HepG2 (cell line): Measurements from ENCODE around the gene LAX1. TPM values are rescaled to one million over a fixed set of nuclear protein-coding genes. Genes with fewer than 3 reads are reported as not detected.

Experiments
- ATAC-seq: fragments of 200-7000 bp; cut with Tn5 transposase; 3 replicates; pipeline ENCODE4 v1.9.1; 2020; ENCODE audit warnings: mild to moderate bottlenecking, moderate library complexity
- BruUV-seq: library from RNA; stranded (reverse); fragments of 400-500 nt; replicated peaks from 2 replicates; lab custom pipeline; 2021; lab: Mats Ljungman, UMichigan
- CTCF ChIA-PET: fragments of 300-600 bp; formaldehyde crosslinking; extraction: SDS; loops from one replicate; lab custom pipeline; 2021; ENCODE audit warnings: low total read pairs, inconsistent platforms, low intra/inter-chr PET ratio; lab: Yijun Ruan, JAX
- POLR2A ChIA-PET: fragments of 350-600 bp; sonication (Branson Sonifier 250); formaldehyde crosslinking; loops from one replicate; lab custom pipeline; 2020; ENCODE audit warnings: antibody characterized with exemption, inconsistent platforms; lab: Yijun Ruan, JAX
- DNase-seq: peaks from one replicate; pipeline ENCODE4 v3.0.0-alpha.2; 2015; ENCODE audit warnings: low spot score
- FAIRE-seq: peaks from 3 replicates; lab custom pipeline; 2011; peaks lifted over from hg19 to GRCh38; lab: Jason Lieb, UNC
- H2AFZ ChIP-seq: one replicate; pipeline ENCODE4 v1.6.1; 2011; ENCODE audit warnings: low read length, inconsistent platforms
- H3K27ac ChIP-seq: fragments of 300-600 bp; 3 replicates; pipeline ENCODE4 v1.8.0; 2011; ENCODE audit warnings: mixed run types, mild to moderate bottlenecking, mixed read lengths, low read length, inconsistent platforms; ENCODE audit not compliant: insufficient read depth; ENCODE audit errors: extremely low read length
- H3K27me3 ChIP-seq, 2 experiments: fragments of 200-600 bp in 1 of 2; 2 replicates in 1 of 2; 3 replicates in 1 of 2; pipeline versions ENCODE4 v1.6.0 to v1.8.0; 2011; ENCODE audit warnings: low read length in 2 of 2, mild to moderate bottlenecking in 2 of 2, moderate library complexity in 2 of 2, inconsistent platforms in 1 of 2; ENCODE audit not compliant: insufficient read depth in 2 of 2, control insufficient read depth in 1 of 2
- H3K36me3 ChIP-seq, 2 experiments: fragments of 200-600 bp in 1 of 2; replicated peaks in 1 of 2; 2 replicates in 1 of 2; 3 replicates in 1 of 2; pipeline versions ENCODE4 v1.5.1 to v1.8.0; 2011; ENCODE audit warnings: low read length in 2 of 2, inconsistent platforms in 1 of 2; ENCODE audit not compliant: insufficient read depth in 2 of 2, control insufficient read depth in 1 of 2
- H3K4me1 ChIP-seq: 2 replicates; pipeline ENCODE4 v1.5.1; 2012; ENCODE audit warnings: low read length, inconsistent platforms; ENCODE audit not compliant: insufficient read depth
- H3K4me2 ChIP-seq: 2 replicates; pipeline ENCODE4 v1.6.0; 2011; ENCODE audit warnings: low read depth, low read length, inconsistent platforms
- H3K4me3 ChIP-seq, 3 experiments: fragments of 200-600 bp in 1 of 3; sonication (generic), shearing (Covaris generic) in 1 of 3; replicated peaks in 1 of 3; 2 replicates each; pipeline ENCODE4 v1.5.1; 2011 to 2016; ENCODE audit warnings: low read length in 3 of 3, inconsistent platforms in 2 of 3, low read depth in 2 of 3, mild to moderate bottlenecking in 2 of 3, control low read depth in 1 of 3, mixed read lengths in 1 of 3; ENCODE audit not compliant: insufficient read depth in 1 of 3
- H3K79me2 ChIP-seq: one replicate; pipeline ENCODE4 v1.6.1; 2011; ENCODE audit warnings: low read length, inconsistent platforms; ENCODE audit not compliant: insufficient read depth
- H3K9ac ChIP-seq: 2 replicates; pipeline ENCODE4 v1.6.0; 2011; ENCODE audit warnings: mild to moderate bottlenecking, low read depth, low read length, inconsistent platforms; ENCODE audit not compliant: insufficient read depth
- H3K9me3 ChIP-seq: 2 replicates; pipeline ENCODE4 v1.5.1; 2012; ENCODE audit warnings: mild to moderate bottlenecking, low read length
- H4K20me1 ChIP-seq: 2 replicates; pipeline ENCODE4 v1.6.0; 2011; ENCODE audit warnings: inconsistent platforms, mild to moderate bottlenecking, low read length, moderate library complexity; ENCODE audit not compliant: insufficient read depth
- CHD4 ChIP-seq: fragments of 200-600 bp; sonication (generic); IDR thresholded peaks from 2 replicates; pipeline ENCODE4 v1.7.0; 2017; ENCODE audit warnings: mild to moderate bottlenecking, low read length, borderline replicate concordance
- FOXO4 ChIP-seq: sonication (generic); formaldehyde crosslinking; conservative IDR thresholded peaks from 2 replicates; pipeline ENCODE4 v1.8.1; 2023; ENCODE audit warnings: missing genetic modification reagents
- GMEB2 ChIP-seq: IDR thresholded peaks from 2 replicates; pipeline ENCODE4 v1.6.1; 2016; ENCODE audit warnings: missing biosample characterization, missing genetic modification reagents, low read depth
- PRDM10 ChIP-seq: sonication (generic); formaldehyde crosslinking; IDR thresholded peaks from 2 replicates; pipeline ENCODE4 v1.4.0; 2020; ENCODE audit warnings: low read depth, missing genetic modification reagents
- TEAD2 ChIP-seq: sonication (generic); formaldehyde crosslinking; IDR thresholded peaks from 2 replicates; pipeline ENCODE4 v1.9.0; 2021; ENCODE audit warnings: missing genetic modification reagents
- U2AF1 ChIP-seq: fragments of 200-400 bp; formaldehyde crosslinking; optimal IDR thresholded peaks from 2 replicates; pipeline ENCODE3; 2017; ENCODE audit warnings: mild to moderate bottlenecking, low read depth, low read length
- ZFP62 ChIP-seq: sonication (generic); formaldehyde crosslinking; IDR thresholded peaks from 2 replicates; pipeline ENCODE4 v1.4.0; 2020; ENCODE audit warnings: missing genetic modification reagents
- ZNF121 ChIP-seq: sonication (generic); formaldehyde crosslinking; IDR thresholded peaks from 2 replicates; pipeline ENCODE4 v1.5.0; 2020; ENCODE audit warnings: mild to moderate bottlenecking, missing genetic modification reagents
- ZNF382 ChIP-seq: sonication (generic); formaldehyde crosslinking; IDR thresholded peaks from 2 replicates; pipeline ENCODE4 v1.5.0; 2020; ENCODE audit warnings: missing genetic modification reagents, mild to moderate bottlenecking, borderline replicate concordance
- ZNF512 ChIP-seq: sonication (generic); formaldehyde crosslinking; IDR thresholded peaks from 2 replicates; pipeline ENCODE4 v1.4.0; 2020; ENCODE audit warnings: mild to moderate bottlenecking, missing genetic modification reagents
- ZNF569 ChIP-seq: sonication (generic); formaldehyde crosslinking; IDR thresholded peaks from 2 replicates; pipeline ENCODE4 v1.5.0; 2020; ENCODE audit warnings: mild to moderate bottlenecking, missing genetic modification reagents, moderate library complexity, borderline replicate concordance
- ZNF577 ChIP-seq: sonication (generic); formaldehyde crosslinking; IDR thresholded peaks from 2 replicates; pipeline ENCODE4 v1.4.0; 2020; ENCODE audit warnings: mild to moderate bottlenecking, low read depth, missing genetic modification reagents, borderline replicate concordance
- ZNF720 ChIP-seq: sonication (generic); formaldehyde crosslinking; IDR thresholded peaks from 2 replicates; pipeline ENCODE4 v1.4.0; 2020; ENCODE audit warnings: missing genetic modification reagents
- ZNF749 ChIP-seq: sonication (generic); formaldehyde crosslinking; IDR thresholded peaks from 2 replicates; pipeline ENCODE4 v1.8.0; 2022; ENCODE audit warnings: mild to moderate bottlenecking, missing genetic modification reagents, moderate library complexity, borderline replicate concordance
- WGBS: methylation state at CpG from one replicate; pipeline ENCODE4 v1.1.6; 2017; ENCODE audit warnings: low lambda C conversion rate; 5-methylcytosine and 5-hydroxymethylcytosine counted together
- in situ Hi-C: cut with HindIII; loops from 2 replicates; pipeline ENCODE4 v1.10.0; 2017; ENCODE audit warnings: low pct_unique_long_range_greater_than_20kb; ENCODE audit not compliant: extremely low pct_ligation_motif_present
- intact Hi-C: fragments of 100-400 bp; cut with micrococcal nuclease; formaldehyde crosslinking; loops from one replicate; pipeline ENCODE4 v1.10.0; 2022; ENCODE audit not compliant: unreplicated experiment
- polyA plus RNA-seq, 8 experiments: library from polyadenylated mRNA; depleted of rRNA in 3 of 8; stranded (reverse) in 7 of 8; unstranded in 1 of 8; fragments of >200 nt; fragmentation: Illumina TruSeq in 4 of 8; extraction: Trizol in 4 of 8; gene quantifications; 2 replicates each; pipeline versions ENCODE4 v1.2.1 to v1.2.3, GENCODE V29; 2011 to 2016; ENCODE audit warnings: low read depth in 4 of 8, missing spikeins in 1 of 8, mixed read lengths in 1 of 8; ENCODE audit not compliant: insufficient read depth in 1 of 8
- total RNA-seq, 5 experiments: library from RNA; depleted of rRNA; stranded (reverse); fragments of >200 nt; fragmentation: Illumina TruSeq; extraction: Trizol; gene quantifications; 2 replicates each; pipeline ENCODE4 v1.2.3, GENCODE V29; 2016; ENCODE audit warnings: low read depth in 1 of 5

Gene LAX1
- total and polyA plus RNA-seq, 2 of the 13 experiments (the other 11 are each of a cell fraction or from before 2014, with no cell fraction given) = not detected

- Histone ChIP-seq H3K9me3 (no peaks in the 10 kb centered on the region), H3K27ac (no peak overlapping the region), H3K9ac (no peak overlapping the region), H2AFZ (no peak overlapping the region), H3K36me3 (peaks cover 20 to 74% of the 10 kb centered on the region in 2 experiments), H4K20me1 (peaks cover 11% of the 10 kb centered on the region; the same call in 1 of the 2 replicates), H3K79me2 (peaks cover 25% of the 10 kb centered on the region), H3K27me3 (no peaks in the 10 kb centered on the region), H3K4me2 (no peak overlapping the region), H3K4me1 (no peaks in the 10 kb centered on the region), H3K4me3 (no peak overlapping the region)
- DNase-seq = no peak
- intact Hi-C loops = no loop called here
- BruUV-seq = no TSS peak
- in situ Hi-C loops = no loop called here
- ATAC-seq = no peak
- ChIA-PET CTCF (no interaction called here), POLR2A (no interaction called here)
- FAIRE-seq = no peak
- WGBS = 100% methylated on average over 1 of the region's 1 CpG
- TF ChIP-seq ZNF121 (CRISPR knock-in tag) (no peak), ZNF512 (no peak), PRDM10 (CRISPR knock-in tag) (no peak), GMEB2 (no peak), ZNF720 (CRISPR knock-in tag) (no peak), ZFP62 (CRISPR knock-in tag) (no peak), U2AF1 (no peak), ZNF382 (CRISPR knock-in tag) (no peak), CHD4 (no peak), ZNF749 (CRISPR knock-in tag) (no peak), FOXO4 (no peak), ZNF569 (CRISPR knock-in tag) (no peak), ZNF577 (CRISPR knock-in tag) (no peak), TEAD2 (CRISPR knock-in tag) (no peak)
Measured at GRCh38 chr1:203823306-203823705, 58.3 kb downstream of the LAX1 start.
